ENCODE data around the gene MFN1. TPM values are rescaled to one million over a fixed set of nuclear protein-coding genes. Genes with fewer than 3 reads are reported as not detected.

Gene MFN1
- polyA plus RNA-seq, 1 experiment, result 63.0 TPM

GRCh38 chr3:179436517-179436916 is 89.0 kb downstream of the MFN1 start:
- Histone ChIP-seq H3K27me3 (ENCODE audit: control insufficient read depth, insufficient read depth, low read length) (no peaks in the 10 kb centered on the region), H3K4me3 (ENCODE audit: low read depth, low read length) (no peak overlapping the region), H3K27ac (ENCODE audit: low read depth, low read length) (no peak overlapping the region), H3K9me3 (ENCODE audit: control insufficient read depth, insufficient read depth, low read length) (no peaks in the 10 kb centered on the region)
- DNase-seq (ENCODE audit: low read depth, low spot score), result no peak
- TF ChIP-seq, protein P1, sequence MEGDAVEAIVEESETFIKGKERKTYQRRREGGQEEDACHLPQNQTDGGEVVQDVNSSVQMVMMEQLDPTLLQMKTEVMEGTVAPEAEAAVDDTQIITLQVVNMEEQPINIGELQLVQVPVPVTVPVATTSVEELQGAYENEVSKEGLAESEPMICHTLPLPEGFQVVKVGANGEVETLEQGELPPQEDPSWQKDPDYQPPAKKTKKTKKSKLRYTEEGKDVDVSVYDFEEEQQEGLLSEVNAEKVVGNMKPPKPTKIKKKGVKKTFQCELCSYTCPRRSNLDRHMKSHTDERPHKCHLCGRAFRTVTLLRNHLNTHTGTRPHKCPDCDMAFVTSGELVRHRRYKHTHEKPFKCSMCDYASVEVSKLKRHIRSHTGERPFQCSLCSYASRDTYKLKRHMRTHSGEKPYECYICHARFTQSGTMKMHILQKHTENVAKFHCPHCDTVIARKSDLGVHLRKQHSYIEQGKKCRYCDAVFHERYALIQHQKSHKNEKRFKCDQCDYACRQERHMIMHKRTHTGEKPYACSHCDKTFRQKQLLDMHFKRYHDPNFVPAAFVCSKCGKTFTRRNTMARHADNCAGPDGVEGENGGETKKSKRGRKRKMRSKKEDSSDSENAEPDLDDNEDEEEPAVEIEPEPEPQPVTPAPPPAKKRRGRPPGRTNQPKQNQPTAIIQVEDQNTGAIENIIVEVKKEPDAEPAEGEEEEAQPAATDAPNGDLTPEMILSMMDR (IDR thresholded peaks at IDR 0.05; ENCODE audit: low read depth, low read length), result no peak
- CTCF ChIA-PET, result no interaction called here
- POLR2A ChIA-PET, result no interaction called here

- no peak overlapping the region for H3K27ac ChIP-seq (ENCODE audit: low read depth, low read length)
- no peaks in the 10 kb centered on the region for H3K9me3 ChIP-seq (ENCODE audit: control insufficient read depth, insufficient read depth, low read length)
- TF ChIP-seq, protein P1 (IDR thresholded peaks at IDR 0.05; ENCODE audit: low read depth, low read length), result no peak
- no peak overlapping the region for H3K4me3 ChIP-seq (ENCODE audit: low read depth, low read length)
- DNase-seq (ENCODE audit: low read depth, low spot score), result no peak
- ChIA-PET POLR2A (interaction anchor here (0.8 kb wide), 1 partner anchor 13 kb away, joined by 3 read pairs; no protein-coding TSS in a partner anchor), CTCF (no interaction called here)
- no peaks in the 10 kb centered on the region for H3K27me3 ChIP-seq (ENCODE audit: control insufficient read depth, insufficient read depth, low read length)
Measured at GRCh38 chr3:179438841-179439240, 91.3 kb downstream of the MFN1 start.

Other genes starting within 250 kb of the MFN1 start
- 13.9 and 21.4 TPM in 2 replicates for gene PIK3CA, start 199.4 kb upstream of the MFN1 start, polyA plus RNA-seq (2011; rRNA removed)
- 0.65 and 0.89 TPM in 2 replicates for gene KCNMB3, start 96.6 kb upstream of the MFN1 start, polyA plus RNA-seq (2011; rRNA removed)
- gene ZNF639, start 24.7 kb upstream of the MFN1 start, polyA plus RNA-seq (2011; rRNA removed), result 17.6 and 21.3 TPM in 2 replicates
- 71.6 and 88.5 TPM in 2 replicates for gene GNB4, start 103.8 kb downstream of the MFN1 start, polyA plus RNA-seq (2011; rRNA removed)
- gene ACTL6A, start 215.2 kb downstream of the MFN1 start, polyA plus RNA-seq (2011; rRNA removed), result 55.3 and 67.5 TPM in 2 replicates

All from AG04450 (cell line).